BJ (cell line): Measurements from ENCODE around the gene PLAAT2. TPM values are rescaled to one million over a fixed set of nuclear protein-coding genes. Genes with fewer than 3 reads are reported as not detected.
"Not testable (repeated sequence)": the region's sequence is repeated elsewhere in the genome, so short reads cannot be mapped to it uniquely, and the experiment has no call there.

Experiments
- CTCF ChIA-PET: fragments of 350-600 bp; formaldehyde crosslinking; extraction: SDS; loops from one replicate; lab custom pipeline; 2021; ENCODE audit warnings: antibody characterized with exemption, inconsistent platforms; lab: Yijun Ruan, JAX
- POLR2A ChIA-PET: fragments of 300-600 bp; sonication (Branson Sonifier 250); formaldehyde crosslinking; extraction: SDS; loops from one replicate; lab custom pipeline; 2021; ENCODE audit warnings: antibody characterized with exemption; lab: Charles Lee
- DNase-seq: peaks from one replicate; pipeline ENCODE4 v3.0.0-alpha.2; 2011; ENCODE audit warnings: low read depth
- H3K27me3 ChIP-seq: 2 replicates; pipeline ENCODE4 v1.6.0; 2011; ENCODE audit warnings: low read length; ENCODE audit not compliant: control insufficient read depth, insufficient read depth
- H3K36me3 ChIP-seq: 2 replicates; pipeline ENCODE4 v1.5.1; 2011; ENCODE audit warnings: low read length; ENCODE audit not compliant: control insufficient read depth, insufficient read depth
- H3K4me3 ChIP-seq: 2 replicates; pipeline ENCODE4 v1.5.1; 2011; ENCODE audit warnings: low read depth, mild to moderate bottlenecking, control low read depth, low read length
- CTCF ChIP-seq: IDR thresholded peaks from 2 replicates; pipeline ENCODE4 v1.5.1; 2011; ENCODE audit warnings: low read depth, mild to moderate bottlenecking, control low read depth, inconsistent platforms, low read length, moderate library complexity; ENCODE audit not compliant: insufficient read depth
- polyA plus RNA-seq: library from polyadenylated mRNA; depleted of rRNA; stranded (reverse); fragments of >200 nt; gene quantifications from 2 replicates; pipeline ENCODE4 v1.2.3, GENCODE V29; 2011

The PLAAT2 gene
- polyA plus RNA-seq, 1 experiment = not detected

- no peak for TF ChIP-seq CTCF
- Histone ChIP-seq H3K4me3 (no peak overlapping the region), H3K27me3 (peaks cover 2% of the 10 kb centered on the region), H3K36me3 (no peaks in the 10 kb centered on the region)
- DNase-seq = no peak
- CTCF ChIA-PET = interaction anchor here (1.0 kb wide), 1 partner anchor 15 kb away, joined by 3 read pairs; no protein-coding TSS in a partner anchor
- POLR2A ChIA-PET = no interaction called here
These were observed 16.1 kb downstream of the PLAAT2 start for GRCh38 chr11:63547061-63547460.

GRCh38 chr11:63543711-63544110, 19.5 kb downstream of the PLAAT2 start:
- ChIA-PET POLR2A (no interaction called here), CTCF (no interaction called here)
- peaks cover 3% of the 10 kb centered on the region for H3K27me3 ChIP-seq

GRCh38 chr11:63542506-63542905, 20.7 kb downstream of the PLAAT2 start:
- DNase-seq, H3K36me3 ChIP-seq, H3K27me3 ChIP-seq, CTCF ChIA-PET, H3K4me3 ChIP-seq, POLR2A ChIA-PET: not testable (repeated sequence)

More at GRCh38 chr11:63543711-63544110, 19.5 kb downstream of the PLAAT2 start:
- no peaks in the 10 kb centered on the region for H3K36me3 ChIP-seq
- no peak for DNase-seq
- TF ChIP-seq CTCF = no peak
- no peak overlapping the region for H3K4me3 ChIP-seq

GRCh38 chr11:63537293-63538101, 25.7 kb downstream of the PLAAT2 start:
- TF ChIP-seq CTCF = no peak
- Histone ChIP-seq H3K4me3 (peak overlapping the region; percentile 33), H3K36me3 (no peaks in the 10 kb centered on the region), H3K27me3 (peaks cover 2% of the 10 kb centered on the region; the same call in 1 of the 2 replicates)
- DNase-seq = no peak
- ChIA-PET CTCF (interaction anchor here (0.5 to 1.8 kb wide), 4 partner anchors 14 to 107 kb away, joined by 3 to 6 read pairs (median 4); partner anchors contain the start of gene PLAAT2), POLR2A (no interaction called here)

GRCh38 chr11:63536669-63537292, 26.4 kb downstream of the PLAAT2 start, which contains the start of gene PLAAT4:
TSS of gene PLAAT4 (plus strand) at chr11:63536808. CDS start at chr11:63536869, 61 bp downstream.
- peak; percentile 22 for TF ChIP-seq CTCF
- Histone ChIP-seq H3K27me3 (peaks cover 2% of the 10 kb centered on the region; the same call in 1 of the 2 replicates), H3K4me3 (peak within 1 kb of the TSS; percentile 33), H3K36me3 (no peaks in the 10 kb centered on the region)
- CTCF ChIA-PET = interaction anchor here (0.5 to 1.8 kb wide), 3 partner anchors 14 to 79 kb away, joined by 3 to 6 read pairs (median 6); partner anchors contain the start of gene PLAAT2
- DNase-seq = no peak
- POLR2A ChIA-PET = no interaction called here
